ENCODE measurements around the gene LIPC. TPM values are rescaled to one million over a fixed set of nuclear protein-coding genes. Genes with fewer than 3 reads are reported as not detected.

LIPC gene
- total and polyA plus RNA-seq, 9 of the 15 experiments (the other 6 are each of a cell fraction or from before 2014, with no cell fraction given), result 0.07 to 0.41 (median 0.11) TPM; not detected in 2

- TF ChIP-seq ZBTB40 (IDR thresholded peaks at IDR 0.05), result 0 out of 2 replicates have a peak, but pooled peaks have one; percentile 19
- TF ChIP-seq ZBTB40 (CRISPR knock-in tag; IDR thresholded peaks at IDR 0.05), result no peak
- TF ChIP-seq ELK1 (CRISPR knock-in tag; IDR thresholded peaks at IDR 0.05), result no peak
- TF ChIP-seq STAT5B (CRISPR knock-in tag; IDR thresholded peaks at IDR 0.05), result no peak
- TF ChIP-seq ATF4 (CRISPR knock-in tag; IDR thresholded peaks at IDR 0.05), result no peak
- no peak for TF ChIP-seq CBX2 (IDR thresholded peaks at IDR 0.05; ENCODE audit: insufficient read depth, low read length, poor library complexity, severe bottlenecking)
- no peak for TF ChIP-seq JUNB (CRISPR knock-in tag; conservative IDR thresholded peaks at IDR 0.05)
- TF ChIP-seq GTF3C2 (IDR thresholded peaks at IDR 0.05; ENCODE audit: borderline replicate concordance, extremely low read depth, insufficient read length), result no peak
- no peak for TF ChIP-seq PHF21A (IDR thresholded peaks at IDR 0.05; ENCODE audit: borderline replicate concordance, low read depth)
- TF ChIP-seq TBL1XR1 (IDR thresholded peaks at IDR 0.05; ENCODE audit: low read length in 2 of 2), result peak in 1 of 2 experiments; percentile 9; a peak in 1 of 4 replicates
- TF ChIP-seq HDAC2 (IDR thresholded peaks at IDR 0.05), result no peak
- peak; percentile 63 for TF ChIP-seq NCOR1 (IDR thresholded peaks at IDR 0.05)
- TF ChIP-seq TRIM28 (IDR thresholded peaks at IDR 0.05), result no peak
- no peak for TF ChIP-seq SMAD3 (CRISPR knock-in tag; conservative IDR thresholded peaks at IDR 0.05)
Measured at GRCh38 chr15:58399739-58400138, 32.1 kb upstream of the LIPC start (continued).
